NCI-H2171 (cell line): ENCODE data around the gene AQP10.
A peak's percentile ranks its signal among the peaks of the same experiment; 100 is the strongest.
"Not testable (repeated sequence)": the region's sequence is repeated elsewhere in the genome, so short reads cannot be mapped to it uniquely, and the experiment has no call there.

Experiments
- DNase-seq: peaks from one replicate; lab custom pipeline; 2025; lab: John Stamatoyannopoulos, UW

The AQP10 gene

GRCh38 chr1:154344977-154345837 lies 24.3 kb downstream of the AQP10 start:
- DNase-seq, result no peak

- no peak for DNase-seq
Measured at GRCh38 chr1:154346276-154346917, 25.5 kb downstream of the AQP10 start.

- DNase-seq, result no peak
Measured at GRCh38 chr1:154347961-154348360, 27.1 kb downstream of the AQP10 start.

GRCh38 chr1:154348429-154349076 lies 27.7 kb downstream of the AQP10 start:
- no peak for DNase-seq

GRCh38 chr1:154349121-154349520 lies 28.2 kb downstream of the AQP10 start:
- no peak for DNase-seq

DNA sequence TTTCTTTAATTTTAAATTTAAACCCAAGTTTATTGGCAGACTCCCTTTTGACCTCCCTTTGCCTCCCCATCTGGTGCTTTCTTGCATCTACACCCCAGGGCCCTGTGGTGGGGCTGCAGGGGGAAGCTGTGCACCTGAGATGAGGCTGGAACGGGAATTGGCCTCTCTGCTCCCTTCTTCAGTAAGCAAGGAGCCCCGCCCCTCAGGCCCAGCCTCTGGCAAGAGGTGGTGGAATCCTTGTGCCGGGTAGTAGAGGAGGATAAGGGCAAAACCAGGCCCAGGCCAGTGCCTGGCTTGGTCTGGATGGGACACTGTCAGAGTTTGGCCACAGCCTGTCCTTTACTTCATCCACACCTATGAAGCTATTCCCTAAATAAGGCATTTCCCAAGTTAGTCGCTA lies 29.5 kb downstream of the AQP10 start:
- DNase-seq, result peak; percentile 19

DNA sequence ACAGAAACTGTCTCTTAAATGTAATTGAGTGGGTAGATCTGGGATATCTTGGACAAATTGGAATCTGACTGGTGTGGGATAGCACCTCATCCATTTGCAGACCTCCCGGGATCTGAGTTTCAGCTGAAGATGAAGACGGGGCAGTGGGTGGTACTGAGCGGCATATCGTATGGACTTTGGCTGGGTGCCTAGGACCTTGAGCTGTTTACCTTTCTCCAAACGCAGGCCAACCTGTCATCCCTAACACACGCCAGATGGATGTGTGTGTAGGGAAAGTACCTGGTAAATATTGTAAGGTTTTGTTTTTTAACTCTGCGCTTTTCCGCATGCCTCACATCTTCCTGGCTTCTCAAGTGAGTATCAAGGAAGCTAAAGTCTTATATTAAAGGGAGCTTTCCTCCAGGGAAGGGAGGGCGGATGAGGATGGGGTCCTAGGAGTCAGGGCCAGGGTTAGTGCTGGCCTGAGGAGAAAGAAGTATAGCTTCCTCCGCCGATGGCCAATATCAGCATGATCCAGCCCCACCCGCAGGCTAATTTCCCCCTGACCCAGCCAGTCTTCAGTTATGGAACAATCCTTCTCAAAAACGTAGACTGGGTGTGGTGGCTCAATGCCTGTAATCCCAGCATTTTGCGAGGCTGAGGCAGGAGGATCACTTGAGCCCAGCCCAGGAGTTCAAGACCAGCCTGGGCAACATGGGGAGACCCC lies 30.6 kb downstream of the AQP10 start:
- peak; percentile 78 for DNase-seq

DNA sequence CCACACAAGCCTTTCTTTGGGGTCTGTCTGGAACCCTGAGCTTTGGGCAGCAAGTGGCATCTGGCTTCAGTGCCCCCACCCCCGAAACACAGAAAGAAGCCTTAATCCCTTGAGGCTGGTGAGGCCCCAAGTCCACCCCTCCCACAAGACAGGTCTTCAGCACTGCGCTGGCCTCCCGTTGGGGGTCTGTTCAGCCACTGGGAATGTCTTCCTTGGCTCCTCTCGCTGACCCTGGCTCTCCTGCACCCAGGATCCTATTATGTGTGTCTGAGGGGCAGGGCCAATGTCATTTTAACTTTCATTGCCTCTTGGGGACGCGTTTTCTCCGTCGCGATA lies 31.3 kb downstream of the AQP10 start:
- DNase-seq, result no peak

- peak; percentile 80 for DNase-seq
Measured at GRCh38 chr1:154352581-154353459, 31.9 kb downstream of the AQP10 start.

DNA sequence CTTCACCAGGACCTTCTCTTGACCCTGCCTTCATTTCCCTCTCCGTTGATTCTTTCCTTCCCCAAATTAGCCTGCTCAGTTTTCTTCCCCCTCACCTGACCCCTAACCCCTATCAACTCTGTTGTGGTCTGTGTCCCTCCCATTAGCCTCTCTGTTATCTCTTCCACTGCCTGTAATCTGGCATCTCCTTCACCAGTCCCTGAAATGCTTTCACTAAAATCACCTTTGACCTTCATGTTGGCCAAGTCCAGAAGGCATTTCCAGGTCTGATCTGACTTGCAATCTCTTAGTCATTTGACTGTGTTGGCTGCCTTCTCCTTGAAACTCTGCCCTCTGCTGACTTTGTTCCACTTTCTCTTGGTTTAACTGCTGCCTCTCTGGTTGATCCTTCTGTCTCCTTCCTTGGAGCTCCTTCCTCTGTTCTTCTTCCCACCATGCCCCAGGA lies 32.6 kb downstream of the AQP10 start:
- DNase-seq, result no peak

DNA sequence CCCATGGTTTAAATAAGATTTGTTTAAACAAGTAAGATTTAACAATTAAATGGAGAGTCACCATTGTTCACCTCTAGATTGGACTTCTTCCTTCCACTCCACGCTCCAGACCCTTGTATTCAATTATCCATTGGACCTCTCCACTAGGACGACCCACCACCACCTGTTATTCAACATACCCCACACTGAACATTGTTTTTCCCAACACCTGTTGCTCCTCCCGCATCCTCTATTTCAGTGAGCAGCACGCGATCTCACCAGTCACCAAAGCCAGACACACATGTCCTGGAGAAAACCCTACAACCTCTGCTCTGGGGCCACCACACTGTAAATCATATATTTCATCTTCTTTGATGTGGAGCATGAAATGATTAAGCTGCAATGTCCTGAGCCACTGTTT lies 33.1 kb downstream of the AQP10 start:
- no peak for DNase-seq

GRCh38 chr1:154358519-154358918 lies 37.6 kb downstream of the AQP10 start:
- DNase-seq, result no peak

DNA sequence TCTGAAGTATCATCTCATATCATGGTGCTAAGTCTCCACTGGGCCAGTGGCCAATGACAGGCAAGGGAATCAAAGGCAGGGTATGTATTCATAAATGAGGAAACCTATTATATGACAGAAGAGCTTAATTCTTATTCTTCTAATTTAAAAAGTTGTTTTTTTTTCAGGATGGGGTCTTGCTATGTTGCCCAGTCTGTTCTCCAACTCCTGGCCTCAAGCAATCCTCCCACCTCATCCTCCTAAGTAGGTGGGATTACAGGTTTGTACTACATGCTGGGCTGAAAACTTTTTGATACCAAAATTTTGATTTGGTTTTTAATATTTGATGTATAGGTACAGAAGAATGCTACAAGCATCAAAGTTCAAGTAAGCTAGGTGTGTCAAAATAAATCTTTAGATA lies 39.4 kb downstream of the AQP10 start:
- DNase-seq, result no peak

- DNase-seq, result not testable (repeated sequence)
Measured at GRCh38 chr1:154360881-154361280, 40.0 kb downstream of the AQP10 start.

DNA sequence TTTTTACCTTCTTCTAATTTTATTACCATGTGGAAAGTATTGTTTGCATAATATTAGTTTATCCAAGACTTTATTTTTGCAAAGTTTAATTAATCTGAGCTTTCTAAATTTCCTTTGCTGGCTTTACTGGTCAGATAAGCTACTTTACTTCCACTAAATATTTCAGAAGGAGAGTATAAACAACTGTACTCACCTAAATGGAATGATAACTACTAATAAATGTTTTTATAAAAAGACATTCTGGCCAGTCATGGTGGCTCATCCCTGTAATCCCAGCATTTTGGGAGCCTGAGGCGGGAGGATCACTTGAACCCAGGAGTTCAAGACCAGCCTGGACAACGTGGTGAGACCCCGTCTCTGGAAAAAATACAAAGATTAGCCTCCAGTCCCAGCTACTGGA lies 40.5 kb downstream of the AQP10 start:
- no peak for DNase-seq

DNA sequence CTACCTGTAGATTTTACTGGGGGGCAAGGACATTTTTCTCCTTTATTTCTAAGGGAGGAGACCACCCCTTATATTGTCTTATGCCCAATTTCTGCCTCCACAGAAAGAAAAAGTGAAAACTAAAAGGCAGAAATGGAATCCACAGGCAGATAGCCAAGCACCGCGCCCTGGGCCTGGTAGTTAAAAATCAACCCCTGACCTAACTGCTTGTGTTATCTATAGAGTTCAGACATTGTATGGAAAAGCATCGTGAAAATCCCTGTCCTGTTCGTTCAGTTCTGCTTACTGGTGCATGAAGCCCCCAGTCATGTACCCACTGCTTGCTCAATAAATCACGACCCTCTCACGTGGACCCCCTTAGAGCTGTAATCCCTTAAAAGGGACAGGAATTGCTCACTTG lies 50.5 kb downstream of the AQP10 start:
- no peak for DNase-seq

GRCh38 chr1:154373777-154374357 lies 53.0 kb downstream of the AQP10 start:
- DNase-seq, result not testable (repeated sequence)
